IPS-18c (cell line): ENCODE measurements around the gene PRIM1.

Experiments
- H3K4me3 ChIP-seq: 2 replicates; pipeline ENCODE4 v1.7.0; 2013; ENCODE audit warnings: low read depth, mild to moderate bottlenecking, low read length, moderate library complexity; ENCODE audit not compliant: insufficient read depth
- H3K9me3 ChIP-seq: one replicate; pipeline ENCODE4 v1.6.1; 2013; ENCODE audit warnings: mild to moderate bottlenecking, low read length, moderate library complexity; ENCODE audit not compliant: control insufficient read depth, insufficient read depth

The PRIM1 gene

DNA sequence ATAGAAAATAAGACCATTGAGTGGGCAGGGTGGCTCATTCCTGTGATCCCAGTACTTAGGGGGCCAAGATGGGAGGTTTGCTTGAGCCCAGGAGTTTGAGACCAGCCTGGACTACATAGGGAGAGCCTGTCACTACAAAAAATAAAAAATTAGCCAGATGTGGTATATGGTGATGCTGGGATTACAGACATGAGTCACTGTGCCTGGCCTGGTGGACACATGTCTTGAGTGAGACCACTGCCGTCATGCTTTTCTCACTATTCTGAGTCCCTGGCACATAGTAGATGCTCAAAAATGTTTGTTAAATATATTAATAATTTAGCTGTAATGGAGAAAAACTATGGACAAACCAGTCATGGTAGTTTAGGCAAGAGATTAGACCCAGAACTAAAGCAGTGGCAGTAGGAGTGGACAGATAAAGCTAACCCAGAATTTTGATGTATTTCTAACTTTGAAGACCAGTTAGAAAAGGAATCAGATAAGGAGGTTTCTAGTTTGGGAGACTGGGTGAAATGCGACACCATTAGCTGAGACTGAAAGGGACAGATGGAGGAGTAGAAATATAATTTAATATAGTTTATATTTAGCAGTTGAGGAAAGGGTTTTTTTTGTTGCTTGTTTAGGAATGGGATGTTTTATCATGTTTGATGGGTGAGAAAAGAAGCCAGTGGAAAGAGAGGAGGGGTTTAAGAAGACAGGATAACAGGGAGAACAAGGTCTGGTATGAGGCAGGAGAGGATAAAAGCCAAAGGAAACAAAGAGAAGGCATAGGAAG is 56.6 kb downstream of the PRIM1 start:
- Histone ChIP-seq H3K9me3 (no peaks in the 10 kb centered on the region), H3K4me3 (no peak overlapping the region)

DNA sequence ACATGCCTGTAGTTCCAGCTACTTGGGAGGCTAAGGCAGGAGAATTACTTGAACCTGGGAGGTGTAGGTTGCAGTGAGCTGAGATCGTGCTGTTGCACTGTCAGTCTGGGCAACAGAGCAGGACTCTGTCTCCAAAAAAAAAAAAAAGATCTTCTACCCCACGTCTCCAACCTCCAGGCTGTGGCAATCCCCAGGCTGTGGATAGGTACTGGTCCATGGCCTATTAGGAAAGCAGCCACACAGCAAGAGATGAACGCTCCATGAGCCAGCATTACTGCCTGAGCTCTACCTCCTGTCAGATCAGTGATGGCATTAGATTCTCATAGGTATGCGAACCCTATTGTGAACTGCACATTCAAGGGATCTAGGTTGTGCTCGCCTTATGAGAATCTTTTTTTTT is 58.0 kb downstream of the PRIM1 start:
- H3K9me3 ChIP-seq: no peaks in the 10 kb centered on the region
- H3K4me3 ChIP-seq: no peak overlapping the region

DNA sequence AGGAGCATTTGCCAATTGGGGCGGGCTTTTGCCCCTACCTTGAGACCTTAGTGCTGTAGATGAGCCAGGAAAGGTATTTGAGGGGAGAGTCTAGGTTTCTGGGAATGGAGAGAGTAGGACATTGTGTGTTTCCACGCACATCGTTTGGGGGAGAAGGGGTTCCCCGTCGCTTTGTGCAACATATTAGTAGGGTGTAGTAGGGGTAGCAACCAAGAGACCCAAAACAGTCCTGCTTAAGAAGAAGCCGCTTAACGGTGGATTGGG is 63.3 kb downstream of the PRIM1 start:
- Histone ChIP-seq H3K9me3 (no peaks in the 10 kb centered on the region), H3K4me3 (peak overlapping the region; percentile 81)

DNA sequence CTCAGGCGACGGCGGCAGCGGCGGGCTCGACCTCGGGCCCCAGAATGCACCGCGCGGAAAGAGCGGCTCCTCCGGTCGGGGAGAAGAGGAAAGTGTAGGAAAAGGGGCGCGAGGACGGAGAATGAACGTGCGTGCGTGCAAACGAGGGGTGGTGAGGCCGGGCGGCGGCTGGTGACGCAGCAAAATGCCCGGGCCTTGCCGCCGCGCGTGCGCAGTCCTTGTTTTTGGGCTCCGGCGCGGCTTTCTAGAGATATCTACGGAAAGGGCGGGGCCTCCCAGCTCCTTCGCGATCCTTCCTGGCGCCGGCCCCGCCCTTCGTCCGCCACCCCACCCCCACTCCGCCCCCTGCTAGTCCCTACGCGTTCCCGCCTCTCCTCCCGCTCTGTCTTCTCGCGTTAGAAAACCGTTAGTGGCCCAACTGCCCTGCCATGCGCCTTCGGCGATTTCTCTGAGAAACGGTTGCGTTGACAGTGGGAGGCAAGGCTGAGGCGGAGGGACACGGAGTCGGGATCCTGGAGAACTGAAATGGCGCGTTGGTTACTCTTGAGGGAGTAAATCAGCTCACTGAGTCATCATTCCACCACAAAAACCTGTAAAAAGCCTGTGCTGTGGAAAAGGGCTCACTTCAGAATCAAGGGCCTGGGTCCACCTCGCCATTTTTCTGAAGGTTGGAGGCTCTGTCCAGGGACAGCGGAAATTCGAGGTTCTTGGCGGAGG is 63.8 kb downstream of the PRIM1 start, which contains the start of gene PTGES3:
Gene PTGES3, minus strand, starts transcription at position 156 of the 717 bp plus-strand sequence. CDS start 285 bp downstream, outside the sequence.
- Histone ChIP-seq H3K4me3 (peak within 1 kb of the TSS; percentile 99), H3K9me3 (no peaks in the 10 kb centered on the region)

DNA sequence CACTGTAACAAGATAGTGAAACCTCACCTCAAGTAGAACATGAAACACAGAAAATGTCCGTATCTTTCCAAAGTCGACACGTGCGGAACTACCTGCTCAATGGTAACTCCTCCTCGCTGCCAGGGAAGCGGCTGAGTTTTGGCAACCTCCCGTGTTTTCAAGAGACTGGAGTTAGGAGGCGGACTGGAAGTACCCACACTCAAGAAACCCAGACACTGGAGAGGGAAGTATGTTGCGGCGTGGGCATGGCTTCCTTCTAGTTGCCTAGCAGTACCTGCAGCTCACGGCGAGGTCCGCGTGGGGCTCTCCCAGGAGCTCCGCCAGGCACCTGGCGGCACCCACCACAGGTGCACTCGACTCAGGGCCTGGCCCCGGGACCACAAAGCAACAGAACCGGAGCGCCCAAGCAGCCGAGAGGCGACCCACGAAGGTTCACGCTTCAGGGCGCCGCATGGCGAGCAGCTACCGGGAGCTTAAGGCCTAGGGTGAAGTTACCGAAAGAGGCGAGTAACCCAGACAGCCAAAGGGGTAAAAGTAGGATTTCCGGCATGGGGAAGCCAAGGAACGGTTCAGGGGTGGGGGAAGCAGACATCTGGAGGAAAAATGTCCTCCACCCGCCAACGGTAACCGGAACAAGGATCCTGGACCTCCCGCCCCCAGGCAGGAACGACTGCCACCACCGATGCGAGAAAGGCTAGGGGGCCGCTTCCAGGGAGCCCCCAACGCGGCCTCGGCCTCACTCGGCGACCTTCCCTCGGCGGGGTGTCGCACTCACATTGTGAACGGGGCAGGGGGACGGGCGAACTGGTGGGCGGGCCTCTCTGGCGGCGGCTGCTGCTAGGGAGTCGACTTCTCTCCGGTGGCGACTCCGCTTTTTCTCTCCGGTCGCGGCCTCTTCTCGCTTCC is 64.6 kb downstream of the PRIM1 start:
- no peaks in the 10 kb centered on the region for H3K9me3 ChIP-seq
- H3K4me3 ChIP-seq: peak overlapping the region; percentile 99

DNA sequence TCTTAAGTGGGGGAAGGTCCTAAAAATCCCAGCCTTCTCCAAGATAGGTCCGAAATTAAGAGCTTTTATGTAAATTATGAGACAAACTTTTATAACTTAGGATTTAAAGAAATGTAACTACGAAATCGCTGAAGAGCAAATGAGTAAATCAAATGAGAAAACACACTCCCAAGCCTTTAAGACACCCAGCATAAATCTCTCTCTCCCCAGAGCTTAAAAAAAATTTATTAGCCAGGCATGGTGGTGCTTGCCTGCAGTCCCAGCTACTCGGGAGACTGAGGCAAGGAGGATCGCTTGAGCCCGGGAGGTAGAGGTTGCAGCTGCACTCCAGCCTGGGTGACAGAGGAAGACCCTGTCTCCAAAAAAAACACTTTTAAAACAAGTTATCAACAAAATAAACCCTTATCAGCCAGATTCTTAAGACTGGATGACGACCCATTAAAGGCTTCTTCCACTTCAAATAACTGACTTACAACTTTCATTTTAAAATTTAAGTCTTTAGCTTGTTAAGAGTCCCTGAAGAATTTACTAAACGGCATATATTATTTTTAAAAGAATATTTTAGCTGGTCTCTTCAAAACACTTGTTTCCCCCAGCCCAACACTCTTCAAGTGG is 67.3 kb downstream of the PRIM1 start:
- H3K4me3 ChIP-seq: no peak overlapping the region
- no peaks in the 10 kb centered on the region for H3K9me3 ChIP-seq

DNA sequence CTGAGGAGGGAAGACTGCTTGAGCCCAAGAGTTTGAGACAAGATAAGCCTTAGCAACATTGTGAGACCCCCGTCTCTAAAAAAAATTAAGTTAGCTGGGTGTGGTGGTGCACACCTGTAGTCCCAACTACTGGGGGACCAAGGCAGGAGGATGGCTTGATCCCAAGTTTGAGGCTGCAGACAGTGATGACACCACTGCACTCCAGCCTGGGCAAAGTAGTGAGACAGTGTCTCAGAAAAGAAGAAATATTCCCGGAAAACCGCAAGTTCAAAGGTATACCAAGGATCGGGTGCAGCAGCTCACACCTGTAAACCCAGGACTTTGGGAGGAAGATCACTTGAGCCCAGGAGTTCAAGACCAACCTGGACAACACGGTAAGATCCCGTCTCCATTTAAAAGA is 69.8 kb downstream of the PRIM1 start:
- H3K9me3 ChIP-seq: no peaks in the 10 kb centered on the region
- no peak overlapping the region for H3K4me3 ChIP-seq
